K562 (cell line): Measurements from ENCODE around the gene RHAG. TPM values are rescaled to one million over a fixed set of nuclear protein-coding genes. Genes with fewer than 3 reads are reported as not detected.

Experiments used
- EHMT2 ChIP-seq: fragments of 450-650 bp; IDR thresholded peaks from 2 replicates; pipeline ENCODE4 v1.6.1; 2018; ENCODE audit warnings: antibody characterized with exemption
- NFATC3 ChIP-seq: fragments of 450-650 bp; IDR thresholded peaks from 2 replicates; pipeline ENCODE4 v1.6.1; 2017; ENCODE audit warnings: mild to moderate bottlenecking
- NFIX ChIP-seq: fragments of 250-450 bp; sonication (Bioruptor Pico); IDR thresholded peaks from 2 replicates; pipeline ENCODE4 v1.4.0; 2020; ENCODE audit warnings: low read depth, mild to moderate bottlenecking, moderate library complexity
- SMAD2 ChIP-seq: fragments of 150-350 bp; IDR thresholded peaks from 2 replicates; pipeline ENCODE4 v1.6.1; 2014; ENCODE audit warnings: low read depth, mild to moderate bottlenecking, low read length
- SOX6 ChIP-seq: fragments of 450-650 bp; IDR thresholded peaks from 2 replicates; pipeline ENCODE4 v1.6.1; 2014; ENCODE audit warnings: mild to moderate bottlenecking
- TCFL5 ChIP-seq: fragments of 250-450 bp; sonication (Bioruptor Pico); conservative IDR thresholded peaks from 2 replicates; pipeline ENCODE4 v1.6.1; 2021; ENCODE audit warnings: mild to moderate bottlenecking, moderate library complexity, matching md5 sums
- XRCC3 ChIP-seq: fragments of 450-650 bp; IDR thresholded peaks from 2 replicates; pipeline ENCODE4 v1.6.1; 2017; ENCODE audit warnings: mild to moderate bottlenecking, moderate library complexity
- ZNF444 ChIP-seq: fragments of 250-450 bp; sonication (Bioruptor Pico); IDR thresholded peaks from 2 replicates; pipeline ENCODE4 v1.4.0; 2020; ENCODE audit warnings: mild to moderate bottlenecking, moderate library complexity
- polyA plus RNA-seq, 8 experiments: library from polyadenylated mRNA; depleted of rRNA in 4 of 8; stranded (reverse) in 5 of 8; unstranded in 3 of 8; fragments of >200 nt; fragmentation: Nextera tagmentation in 2 of 8; fragmentation: Illumina TruSeq in 1 of 8; extraction: Ambion mirVana in 2 of 8; extraction: Trizol in 1 of 8; gene quantifications; 2 replicates each; pipeline versions ENCODE4 v1.2.1 to v1.2.3, GENCODE V29; 2011 to 2014; ENCODE audit warnings: inconsistent platforms in 1 of 8, missing spikeins in 1 of 8
- total RNA-seq, 7 experiments: library from RNA; depleted of rRNA in 6 of 7; stranded (reverse); fragments of >200 nt in 6 of 7; fragmentation: Illumina TruSeq in 2 of 7; extraction: Trizol in 2 of 7; gene quantifications; 2 replicates each; pipeline versions ENCODE4 v1.2.1 to v1.2.3, GENCODE V29; 2011 to 2021; ENCODE audit warnings: low replicate concordance in 1 of 7
- TF ChIP-seq, protein P1 (sequence below): fragments of 250-450 bp; sonication (Bioruptor Pico); IDR thresholded peaks from 2 replicates; pipeline ENCODE4 v1.4.0; 2020; ENCODE audit warnings: mild to moderate bottlenecking
- TF ChIP-seq, protein P2 (sequence below): fragments of 450-650 bp; IDR thresholded peaks from 2 replicates; pipeline ENCODE4 v1.6.1; 2017; ENCODE audit warnings: mild to moderate bottlenecking, moderate library complexity
- TF ChIP-seq, protein P3 (sequence below): fragments of 450-650 bp; conservative IDR thresholded peaks from 2 replicates; pipeline ENCODE4 v1.6.1; 2016; ENCODE audit warnings: missing genetic modification characterization, low read depth, mild to moderate bottlenecking, missing compliant biosample characterization, moderate library complexity
- TF ChIP-seq, protein P4 (sequence below): fragments of 250-450 bp; sonication (Bioruptor Pico); IDR thresholded peaks from 2 replicates; pipeline ENCODE4 v1.8.0; 2021; ENCODE audit warnings: moderate library complexity, mild to moderate bottlenecking, inconsistent platforms
- TF ChIP-seq, protein P5 (sequence below): fragments of 450-650 bp; IDR thresholded peaks from 2 replicates; pipeline ENCODE4 v1.7.0; 2016; ENCODE audit warnings: borderline replicate concordance
- TF ChIP-seq, protein P6 (sequence below): fragments of 250-450 bp; sonication (Bioruptor Pico); IDR thresholded peaks from 2 replicates; pipeline ENCODE4 v1.4.0; 2020; ENCODE audit warnings: mild to moderate bottlenecking, moderate library complexity, borderline replicate concordance
- TF ChIP-seq, protein P7 (sequence below): sonication (generic); formaldehyde crosslinking; IDR thresholded peaks from 2 replicates; pipeline ENCODE4 v1.8.1; 2023; ENCODE audit warnings: mild to moderate bottlenecking, missing genetic modification reagents

Gene RHAG
- total and polyA plus RNA-seq, 9 of the 15 experiments (the other 6 are each of a cell fraction or from before 2014, with no cell fraction given): 290 to 1,202 (median 505) TPM

DNA sequence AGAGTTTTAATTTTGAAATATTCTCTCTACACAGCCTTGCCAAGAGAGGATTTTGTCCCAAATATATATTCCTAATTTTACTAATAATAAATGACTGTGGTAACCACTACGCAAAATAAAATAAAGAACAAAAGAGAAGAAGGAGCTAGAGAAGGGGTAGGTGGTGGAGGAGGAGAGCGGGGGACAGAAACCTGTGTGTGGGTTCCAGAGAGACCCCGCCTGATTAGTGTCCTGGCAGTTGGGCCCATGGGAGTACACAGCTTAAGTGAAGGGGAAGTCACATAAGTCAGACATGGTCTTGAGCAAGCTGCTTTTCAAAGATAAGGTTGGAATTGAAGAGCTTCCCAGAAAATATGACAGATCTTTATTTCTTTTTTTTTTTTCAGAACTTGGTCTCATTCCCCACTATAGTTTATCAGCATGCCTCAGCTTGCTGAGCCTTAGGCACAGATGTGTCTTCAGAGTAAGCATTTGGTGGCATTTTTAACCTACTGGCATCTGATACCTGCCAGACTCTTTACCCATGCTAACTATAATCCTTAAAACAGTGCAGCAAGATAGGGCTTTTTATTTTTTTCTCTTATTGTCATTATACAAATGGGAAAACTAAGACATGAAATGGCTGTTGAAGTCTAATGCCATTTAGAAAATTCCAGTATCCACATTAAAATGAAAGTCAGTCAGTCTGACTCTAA lies 9.6 kb upstream of the RHAG start (continued):
- TF ChIP-seq SMAD2: no peak
- TF ChIP-seq, protein P1, sequence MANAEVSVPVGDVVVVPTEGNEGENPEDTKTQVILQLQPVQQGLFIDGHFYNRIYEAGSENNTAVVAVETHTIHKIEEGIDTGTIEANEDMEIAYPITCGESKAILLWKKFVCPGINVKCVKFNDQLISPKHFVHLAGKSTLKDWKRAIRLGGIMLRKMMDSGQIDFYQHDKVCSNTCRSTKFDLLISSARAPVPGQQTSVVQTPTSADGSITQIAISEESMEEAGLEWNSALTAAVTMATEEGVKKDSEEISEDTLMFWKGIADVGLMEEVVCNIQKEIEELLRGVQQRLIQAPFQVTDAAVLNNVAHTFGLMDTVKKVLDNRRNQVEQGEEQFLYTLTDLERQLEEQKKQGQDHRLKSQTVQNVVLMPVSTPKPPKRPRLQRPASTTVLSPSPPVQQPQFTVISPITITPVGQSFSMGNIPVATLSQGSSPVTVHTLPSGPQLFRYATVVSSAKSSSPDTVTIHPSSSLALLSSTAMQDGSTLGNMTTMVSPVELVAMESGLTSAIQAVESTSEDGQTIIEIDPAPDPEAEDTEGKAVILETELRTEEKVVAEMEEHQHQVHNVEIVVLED (CRISPR knock-in tag): 0 out of 2 replicates have a peak, but pooled peaks have one; percentile 7
- peak; percentile 20; the same call in 1 of the 2 replicates for TF ChIP-seq NFATC3
- TF ChIP-seq, protein P2, sequence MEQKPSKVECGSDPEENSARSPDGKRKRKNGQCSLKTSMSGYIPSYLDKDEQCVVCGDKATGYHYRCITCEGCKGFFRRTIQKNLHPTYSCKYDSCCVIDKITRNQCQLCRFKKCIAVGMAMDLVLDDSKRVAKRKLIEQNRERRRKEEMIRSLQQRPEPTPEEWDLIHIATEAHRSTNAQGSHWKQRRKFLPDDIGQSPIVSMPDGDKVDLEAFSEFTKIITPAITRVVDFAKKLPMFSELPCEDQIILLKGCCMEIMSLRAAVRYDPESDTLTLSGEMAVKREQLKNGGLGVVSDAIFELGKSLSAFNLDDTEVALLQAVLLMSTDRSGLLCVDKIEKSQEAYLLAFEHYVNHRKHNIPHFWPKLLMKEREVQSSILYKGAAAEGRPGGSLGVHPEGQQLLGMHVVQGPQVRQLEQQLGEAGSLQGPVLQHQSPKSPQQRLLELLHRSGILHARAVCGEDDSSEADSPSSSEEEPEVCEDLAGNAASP: no peak
- peak; percentile 86 for TF ChIP-seq EHMT2
- TF ChIP-seq, protein P3, sequence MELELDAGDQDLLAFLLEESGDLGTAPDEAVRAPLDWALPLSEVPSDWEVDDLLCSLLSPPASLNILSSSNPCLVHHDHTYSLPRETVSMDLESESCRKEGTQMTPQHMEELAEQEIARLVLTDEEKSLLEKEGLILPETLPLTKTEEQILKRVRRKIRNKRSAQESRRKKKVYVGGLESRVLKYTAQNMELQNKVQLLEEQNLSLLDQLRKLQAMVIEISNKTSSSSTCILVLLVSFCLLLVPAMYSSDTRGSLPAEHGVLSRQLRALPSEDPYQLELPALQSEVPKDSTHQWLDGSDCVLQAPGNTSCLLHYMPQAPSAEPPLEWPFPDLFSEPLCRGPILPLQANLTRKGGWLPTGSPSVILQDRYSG (tag): peak; percentile 82
- no peak for TF ChIP-seq TCFL5 (CRISPR knock-in tag)
- TF ChIP-seq, protein P4, sequence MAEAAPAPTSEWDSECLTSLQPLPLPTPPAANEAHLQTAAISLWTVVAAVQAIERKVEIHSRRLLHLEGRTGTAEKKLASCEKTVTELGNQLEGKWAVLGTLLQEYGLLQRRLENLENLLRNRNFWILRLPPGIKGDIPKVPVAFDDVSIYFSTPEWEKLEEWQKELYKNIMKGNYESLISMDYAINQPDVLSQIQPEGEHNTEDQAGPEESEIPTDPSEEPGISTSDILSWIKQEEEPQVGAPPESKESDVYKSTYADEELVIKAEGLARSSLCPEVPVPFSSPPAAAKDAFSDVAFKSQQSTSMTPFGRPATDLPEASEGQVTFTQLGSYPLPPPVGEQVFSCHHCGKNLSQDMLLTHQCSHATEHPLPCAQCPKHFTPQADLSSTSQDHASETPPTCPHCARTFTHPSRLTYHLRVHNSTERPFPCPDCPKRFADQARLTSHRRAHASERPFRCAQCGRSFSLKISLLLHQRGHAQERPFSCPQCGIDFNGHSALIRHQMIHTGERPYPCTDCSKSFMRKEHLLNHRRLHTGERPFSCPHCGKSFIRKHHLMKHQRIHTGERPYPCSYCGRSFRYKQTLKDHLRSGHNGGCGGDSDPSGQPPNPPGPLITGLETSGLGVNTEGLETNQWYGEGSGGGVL (CRISPR knock-in tag): no peak
- TF ChIP-seq, protein P5, sequence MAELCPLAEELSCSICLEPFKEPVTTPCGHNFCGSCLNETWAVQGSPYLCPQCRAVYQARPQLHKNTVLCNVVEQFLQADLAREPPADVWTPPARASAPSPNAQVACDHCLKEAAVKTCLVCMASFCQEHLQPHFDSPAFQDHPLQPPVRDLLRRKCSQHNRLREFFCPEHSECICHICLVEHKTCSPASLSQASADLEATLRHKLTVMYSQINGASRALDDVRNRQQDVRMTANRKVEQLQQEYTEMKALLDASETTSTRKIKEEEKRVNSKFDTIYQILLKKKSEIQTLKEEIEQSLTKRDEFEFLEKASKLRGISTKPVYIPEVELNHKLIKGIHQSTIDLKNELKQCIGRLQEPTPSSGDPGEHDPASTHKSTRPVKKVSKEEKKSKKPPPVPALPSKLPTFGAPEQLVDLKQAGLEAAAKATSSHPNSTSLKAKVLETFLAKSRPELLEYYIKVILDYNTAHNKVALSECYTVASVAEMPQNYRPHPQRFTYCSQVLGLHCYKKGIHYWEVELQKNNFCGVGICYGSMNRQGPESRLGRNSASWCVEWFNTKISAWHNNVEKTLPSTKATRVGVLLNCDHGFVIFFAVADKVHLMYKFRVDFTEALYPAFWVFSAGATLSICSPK: no peak
- no peak for TF ChIP-seq ZNF444 (CRISPR knock-in tag)
- no peak for TF ChIP-seq XRCC3
- TF ChIP-seq, protein P6, sequence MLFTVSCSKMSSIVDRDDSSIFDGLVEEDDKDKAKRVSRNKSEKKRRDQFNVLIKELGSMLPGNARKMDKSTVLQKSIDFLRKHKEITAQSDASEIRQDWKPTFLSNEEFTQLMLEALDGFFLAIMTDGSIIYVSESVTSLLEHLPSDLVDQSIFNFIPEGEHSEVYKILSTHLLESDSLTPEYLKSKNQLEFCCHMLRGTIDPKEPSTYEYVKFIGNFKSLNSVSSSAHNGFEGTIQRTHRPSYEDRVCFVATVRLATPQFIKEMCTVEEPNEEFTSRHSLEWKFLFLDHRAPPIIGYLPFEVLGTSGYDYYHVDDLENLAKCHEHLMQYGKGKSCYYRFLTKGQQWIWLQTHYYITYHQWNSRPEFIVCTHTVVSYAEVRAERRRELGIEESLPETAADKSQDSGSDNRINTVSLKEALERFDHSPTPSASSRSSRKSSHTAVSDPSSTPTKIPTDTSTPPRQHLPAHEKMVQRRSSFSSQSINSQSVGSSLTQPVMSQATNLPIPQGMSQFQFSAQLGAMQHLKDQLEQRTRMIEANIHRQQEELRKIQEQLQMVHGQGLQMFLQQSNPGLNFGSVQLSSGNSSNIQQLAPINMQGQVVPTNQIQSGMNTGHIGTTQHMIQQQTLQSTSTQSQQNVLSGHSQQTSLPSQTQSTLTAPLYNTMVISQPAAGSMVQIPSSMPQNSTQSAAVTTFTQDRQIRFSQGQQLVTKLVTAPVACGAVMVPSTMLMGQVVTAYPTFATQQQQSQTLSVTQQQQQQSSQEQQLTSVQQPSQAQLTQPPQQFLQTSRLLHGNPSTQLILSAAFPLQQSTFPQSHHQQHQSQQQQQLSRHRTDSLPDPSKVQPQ: no peak
- TF ChIP-seq, protein P7, sequence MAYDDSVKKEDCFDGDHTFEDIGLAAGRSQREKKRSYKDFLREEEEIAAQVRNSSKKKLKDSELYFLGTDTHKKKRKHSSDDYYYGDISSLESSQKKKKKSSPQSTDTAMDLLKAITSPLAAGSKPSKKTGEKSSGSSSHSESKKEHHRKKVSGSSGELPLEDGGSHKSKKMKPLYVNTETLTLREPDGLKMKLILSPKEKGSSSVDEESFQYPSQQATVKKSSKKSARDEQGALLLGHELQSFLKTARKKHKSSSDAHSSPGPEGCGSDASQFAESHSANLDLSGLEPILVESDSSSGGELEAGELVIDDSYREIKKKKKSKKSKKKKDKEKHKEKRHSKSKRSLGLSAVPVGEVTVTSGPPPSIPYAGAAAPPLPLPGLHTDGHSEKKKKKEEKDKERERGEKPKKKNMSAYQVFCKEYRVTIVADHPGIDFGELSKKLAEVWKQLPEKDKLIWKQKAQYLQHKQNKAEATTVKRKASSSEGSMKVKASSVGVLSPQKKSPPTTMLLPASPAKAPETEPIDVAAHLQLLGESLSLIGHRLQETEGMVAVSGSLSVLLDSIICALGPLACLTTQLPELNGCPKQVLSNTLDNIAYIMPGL (CRISPR knock-in tag): no peak
- TF ChIP-seq SOX6: peak; percentile 95
- TF ChIP-seq NFIX (CRISPR knock-in tag): no peak
